ENCODE results near the gene MON1A.

GRCh38 chr3:49899815-49900214, 29.8 kb downstream of the MON1A start:
- TF ChIP-seq ZNF138 (tag by site-specific recombination; IDR thresholded peaks at IDR 0.05; ENCODE audit: borderline replicate concordance) = no peak
- TF ChIP-seq CTCF (tag by site-specific recombination; IDR thresholded peaks at IDR 0.05) = no peak
- TF ChIP-seq ZNF341 (tag by site-specific recombination; IDR thresholded peaks at IDR 0.05; ENCODE audit: low read depth) = no peak
- no peak for TF ChIP-seq REST (tag by site-specific recombination; IDR thresholded peaks at IDR 0.05)
- no peak for TF ChIP-seq ZNF248 (tag by site-specific recombination; IDR thresholded peaks at IDR 0.05)
- TF ChIP-seq ZNF280C (tag by site-specific recombination; IDR thresholded peaks at IDR 0.05) = no peak
